Measurements from ENCODE around the gene LRRTM3.

The LRRTM3 gene

DNA sequence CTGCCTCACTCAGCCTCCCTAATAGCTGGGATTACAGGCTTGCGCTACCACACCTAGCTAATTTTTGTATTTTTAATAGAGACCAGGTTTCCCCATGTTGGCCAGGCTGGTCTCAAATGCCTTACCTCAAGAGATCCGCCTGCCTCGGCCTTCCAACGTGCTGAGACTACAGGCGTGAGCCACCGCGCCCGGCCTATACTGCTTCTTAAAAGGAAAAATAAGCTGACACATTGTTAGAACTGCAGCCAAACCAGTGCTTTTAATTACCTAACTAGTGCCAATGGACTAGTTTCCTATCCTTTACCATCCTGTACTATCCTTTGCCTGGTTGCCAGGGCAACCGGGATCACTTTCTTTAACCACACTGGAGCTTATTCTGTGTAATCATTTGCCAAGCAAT is 108.0 kb downstream of the LRRTM3 start:
- DNase-seq (ENCODE audit: low spot score) = no peak

DNA sequence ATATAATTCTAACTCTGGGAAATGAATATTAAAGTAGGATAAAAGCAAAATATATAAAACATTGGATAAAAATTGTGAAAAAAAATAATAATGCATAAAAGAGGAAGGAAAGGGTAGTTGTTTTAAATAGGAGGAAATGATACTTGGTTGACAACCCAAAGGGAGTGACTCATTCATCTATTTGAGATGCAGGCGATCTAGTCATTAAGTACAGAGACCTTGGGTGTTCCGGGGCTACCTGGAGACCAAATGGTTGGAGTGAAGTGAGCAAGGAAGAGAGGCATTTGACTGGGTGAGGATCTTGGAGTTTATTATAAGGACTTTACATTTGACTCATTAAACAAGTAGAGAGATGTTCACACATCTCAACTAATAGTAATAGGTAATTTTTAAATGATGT is 111.0 kb downstream of the LRRTM3 start:
- no peak for DNase-seq (ENCODE audit: low spot score)

DNA sequence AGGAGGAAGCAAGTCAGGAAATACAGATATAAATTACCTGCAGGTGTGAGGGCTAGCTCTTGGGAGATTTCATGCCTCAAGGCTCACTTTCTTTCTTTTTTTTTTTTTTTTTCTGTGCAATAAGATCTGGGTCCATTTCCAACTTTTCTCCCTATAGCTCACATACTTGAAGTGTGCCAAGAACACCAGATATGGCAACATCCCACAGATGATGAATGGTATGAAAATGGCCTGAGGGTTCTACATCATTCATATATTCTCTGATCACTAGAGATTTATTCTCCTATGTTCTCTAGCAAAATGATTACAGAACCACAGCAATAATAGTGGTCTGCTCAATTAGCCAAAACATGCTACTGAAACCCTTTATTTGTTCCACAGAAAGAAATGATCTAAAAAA is 117.2 kb downstream of the LRRTM3 start:
- DNase-seq (ENCODE audit: low spot score) = no peak

DNA sequence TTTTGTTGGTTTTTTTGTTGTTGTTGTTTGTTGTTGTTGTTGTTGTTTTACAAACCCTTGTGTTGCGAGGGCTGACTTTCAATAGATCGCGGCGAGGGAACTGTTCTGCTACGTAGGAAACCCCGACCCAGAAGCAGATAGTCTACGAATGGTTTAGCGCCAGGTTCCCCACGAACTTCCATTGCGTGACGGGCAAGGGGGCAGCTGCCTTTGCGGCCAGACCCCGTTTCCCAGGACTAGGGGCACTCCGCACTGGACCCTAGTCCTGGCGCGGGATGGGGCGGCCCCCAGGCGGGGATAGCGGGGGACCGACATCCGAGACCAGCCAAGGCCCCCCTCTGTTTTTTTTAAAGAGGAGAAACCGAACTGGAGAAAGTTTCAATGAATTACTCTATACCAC is 119.6 kb downstream of the LRRTM3 start:
- DNase-seq (ENCODE audit: low spot score) = no peak

DNA sequence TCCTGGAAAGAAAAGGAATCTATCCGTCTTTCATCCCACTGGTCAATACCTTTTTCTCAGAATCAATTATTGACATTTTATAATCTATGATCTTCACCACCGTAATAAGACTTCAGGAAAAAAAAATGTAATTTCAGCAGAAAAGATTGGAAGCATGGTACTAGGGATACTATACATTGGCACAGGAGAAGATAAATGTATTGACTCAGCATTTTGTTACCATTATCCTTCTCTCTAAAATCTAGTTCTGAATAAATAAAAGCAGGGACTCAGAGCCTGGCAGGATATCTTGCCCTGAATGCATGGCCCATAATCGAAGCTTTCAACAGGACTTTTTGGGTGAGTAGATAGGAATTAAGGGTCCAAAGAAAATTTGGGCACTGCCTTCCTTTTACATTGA is 120.7 kb downstream of the LRRTM3 start:
- no peak for DNase-seq (ENCODE audit: low spot score)

DNA sequence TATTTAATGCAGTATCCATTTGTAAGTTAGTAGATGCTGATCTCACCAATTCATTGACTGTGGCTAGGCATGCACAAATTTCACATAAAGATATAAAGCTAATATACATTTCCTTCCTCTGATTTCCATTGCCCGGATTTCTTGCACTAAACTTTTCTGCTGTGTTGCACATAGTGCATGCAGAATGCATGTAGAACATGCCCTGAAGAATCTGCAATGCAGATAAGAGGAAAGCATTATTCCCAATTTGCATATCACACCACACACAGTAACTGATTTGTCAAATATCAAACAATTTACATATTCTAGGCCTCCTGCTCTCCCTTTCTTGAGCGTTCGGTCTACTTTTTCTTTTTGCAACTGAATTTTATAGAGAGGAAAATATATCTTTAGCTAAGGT is 124.2 kb downstream of the LRRTM3 start:
- no peak for DNase-seq (ENCODE audit: low spot score)

DNA sequence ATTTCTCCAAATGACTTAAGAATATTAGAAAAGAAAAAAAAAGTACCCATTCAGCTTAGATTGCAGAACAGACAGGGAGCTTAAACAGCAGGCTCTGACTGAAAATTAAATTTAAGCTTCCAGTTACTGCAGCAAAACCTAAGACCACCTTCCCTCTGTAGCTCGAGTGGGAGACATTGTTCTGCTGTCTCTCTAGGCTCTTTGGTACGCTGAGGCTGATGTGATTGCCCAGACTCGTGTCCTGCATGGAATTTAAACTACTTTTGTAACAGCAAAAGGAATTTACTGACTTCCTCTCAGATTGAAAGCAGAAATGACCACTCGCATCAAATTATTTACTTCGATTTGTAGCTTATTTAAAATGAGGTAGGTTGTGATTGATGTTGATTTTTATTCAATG is 124.6 kb downstream of the LRRTM3 start:
- DNase-seq (ENCODE audit: low spot score) = no peak

DNA sequence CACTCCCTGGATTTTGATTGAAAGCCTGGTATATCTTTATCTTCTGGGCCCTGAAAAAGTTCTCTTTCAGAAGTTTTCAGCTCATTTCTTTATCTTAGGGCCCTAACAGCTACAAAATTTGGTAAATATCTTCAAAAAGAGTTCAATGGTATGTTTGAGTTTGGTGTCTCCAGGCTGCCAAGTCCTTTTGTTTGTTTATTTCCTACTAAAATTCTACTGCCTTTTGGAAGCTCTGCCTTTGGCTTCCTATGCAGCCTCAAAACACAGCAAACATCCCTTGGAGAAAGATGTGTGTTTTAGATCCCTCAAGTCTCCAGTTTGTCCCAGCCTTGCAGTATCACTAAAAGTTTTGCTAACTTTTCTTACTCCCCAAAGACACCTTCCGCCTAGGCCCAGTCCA is 146.8 kb downstream of the LRRTM3 start:
- no peak for DNase-seq (ENCODE audit: low spot score)

DNA sequence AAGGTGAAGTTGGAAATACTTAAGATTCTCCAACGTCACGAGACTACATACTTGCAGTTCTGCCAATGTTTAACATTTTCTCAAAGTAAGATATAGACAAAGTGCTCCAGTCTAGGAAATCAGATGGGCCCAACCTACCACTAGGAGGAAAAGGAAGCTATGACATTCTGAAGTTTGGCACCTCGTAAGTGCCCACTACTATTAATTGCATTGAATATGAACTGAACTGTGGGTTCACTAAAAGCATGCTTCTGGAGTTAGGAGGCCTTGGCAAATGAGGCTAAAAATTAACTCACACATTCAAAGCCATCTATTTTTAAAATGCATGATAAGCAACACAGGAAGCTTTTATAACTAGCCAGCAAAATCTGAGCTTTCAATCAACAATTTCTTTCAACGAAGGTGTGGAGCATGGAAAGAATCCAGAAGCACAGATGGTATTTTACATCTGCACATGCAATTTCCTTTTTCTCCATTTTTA is 149.7 kb downstream of the LRRTM3 start:
- no peak for DNase-seq (ENCODE audit: low spot score)

DNA sequence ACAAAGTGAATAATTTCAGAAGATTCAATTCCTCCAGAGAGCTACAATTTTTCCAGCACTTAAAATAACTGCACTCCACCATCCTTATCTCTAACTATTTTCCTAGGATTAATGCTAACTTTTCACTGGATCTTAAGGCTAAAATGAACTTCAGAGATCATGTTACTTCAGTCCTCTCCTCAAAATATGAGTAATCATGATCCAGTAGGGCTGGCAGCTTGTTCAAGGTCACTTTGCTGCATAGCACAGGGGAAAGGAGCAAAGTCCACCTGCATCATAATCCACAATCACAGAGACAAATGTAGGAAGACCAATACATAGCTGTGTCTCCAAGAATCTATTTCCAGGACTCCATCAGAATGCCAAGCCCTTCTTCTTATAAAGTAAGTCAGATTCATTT is 150.3 kb downstream of the LRRTM3 start:
- no peak for DNase-seq (ENCODE audit: low spot score)

DNA sequence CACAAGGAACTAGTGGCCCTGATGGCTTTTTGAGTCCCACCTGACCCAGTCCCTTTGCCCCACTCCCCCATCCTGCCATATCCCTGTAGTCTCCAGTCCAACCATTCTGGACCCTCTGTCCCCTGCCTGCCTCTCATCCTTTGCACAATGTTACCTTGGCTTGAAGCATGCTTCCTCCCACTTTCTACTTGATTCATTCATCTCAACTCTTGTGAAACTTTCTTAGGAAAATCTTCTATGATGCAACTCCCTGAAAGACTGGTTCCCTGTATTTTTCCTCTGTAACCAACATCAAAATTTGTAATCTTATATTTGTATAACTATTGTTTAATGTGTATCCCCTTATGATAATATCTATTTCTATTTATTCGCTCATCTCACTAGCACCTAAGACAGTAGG is 151.5 kb downstream of the LRRTM3 start:
- DNase-seq (ENCODE audit: low spot score) = no peak

DNA sequence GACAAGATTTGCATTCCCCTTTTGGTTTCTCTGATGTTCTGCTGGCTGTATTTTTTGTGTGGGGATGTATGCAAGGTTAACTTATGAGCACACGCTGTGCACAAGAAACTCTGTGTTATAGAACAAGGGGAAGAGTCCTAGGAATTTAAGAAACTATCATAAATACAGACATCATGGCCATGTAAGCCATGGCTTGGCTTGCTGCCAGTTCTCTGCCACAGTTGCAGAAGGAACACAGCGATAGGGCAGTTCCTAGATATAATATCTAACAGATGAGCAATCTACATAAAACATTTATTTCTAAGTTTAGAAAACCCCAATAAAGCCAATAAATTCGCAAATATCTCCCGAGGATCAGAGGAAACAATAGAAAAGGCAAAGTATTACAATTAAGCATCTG is 153.3 kb downstream of the LRRTM3 start:
- DNase-seq (ENCODE audit: low spot score) = no peak

DNA sequence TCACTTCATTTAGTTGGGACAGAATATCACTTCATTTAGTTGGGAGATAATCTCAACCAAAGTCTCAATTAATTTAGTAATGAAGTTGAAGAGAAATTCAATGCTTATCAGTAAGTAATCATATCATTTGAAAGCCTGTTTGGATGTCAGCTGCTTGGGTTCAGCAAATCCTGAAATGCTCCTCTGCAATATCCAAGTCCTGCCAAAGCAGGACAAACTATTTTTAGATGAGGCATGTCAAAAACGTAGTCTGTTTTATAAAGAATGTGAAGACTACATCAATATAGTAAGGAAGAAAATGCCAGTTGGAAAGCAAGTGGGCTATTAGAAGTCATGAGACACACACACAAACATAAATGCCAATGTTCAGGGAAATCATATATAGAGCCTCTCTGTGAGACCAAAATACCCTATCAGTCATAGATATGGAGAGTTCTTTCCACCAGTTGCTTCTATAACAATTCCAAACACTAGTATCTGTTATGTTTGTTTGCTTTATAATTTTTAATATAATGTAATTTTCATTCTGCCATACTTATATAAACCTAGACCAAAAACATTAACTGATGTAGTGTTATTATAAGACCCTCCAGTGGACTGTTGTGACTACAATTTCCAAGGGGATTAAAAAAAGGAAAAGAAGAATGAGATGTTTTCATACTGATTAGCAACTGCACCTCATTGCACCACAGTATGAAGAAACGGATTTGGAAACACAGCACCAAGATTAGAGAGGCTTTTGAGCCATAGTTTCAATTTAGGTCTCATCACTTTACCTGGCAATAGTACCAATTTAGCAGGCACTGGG is 160.7 kb downstream of the LRRTM3 start:
- DNase-seq (ENCODE audit: low spot score) = no peak

DNA sequence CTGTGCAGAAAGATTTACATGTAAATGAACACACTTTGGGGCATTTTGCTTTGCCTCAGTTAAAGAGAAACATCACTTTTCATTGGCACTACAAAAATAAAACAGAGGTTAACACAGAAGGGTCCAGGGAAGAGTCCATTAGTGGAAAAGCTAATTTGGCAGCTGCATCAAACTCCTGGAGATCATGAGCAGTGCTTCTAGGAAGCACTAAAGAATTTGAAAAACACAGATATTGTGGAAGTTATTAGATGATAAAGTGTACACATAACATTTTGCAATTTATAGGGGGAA is 161.2 kb downstream of the LRRTM3 start:
- no peak for DNase-seq (ENCODE audit: low spot score)

DNA sequence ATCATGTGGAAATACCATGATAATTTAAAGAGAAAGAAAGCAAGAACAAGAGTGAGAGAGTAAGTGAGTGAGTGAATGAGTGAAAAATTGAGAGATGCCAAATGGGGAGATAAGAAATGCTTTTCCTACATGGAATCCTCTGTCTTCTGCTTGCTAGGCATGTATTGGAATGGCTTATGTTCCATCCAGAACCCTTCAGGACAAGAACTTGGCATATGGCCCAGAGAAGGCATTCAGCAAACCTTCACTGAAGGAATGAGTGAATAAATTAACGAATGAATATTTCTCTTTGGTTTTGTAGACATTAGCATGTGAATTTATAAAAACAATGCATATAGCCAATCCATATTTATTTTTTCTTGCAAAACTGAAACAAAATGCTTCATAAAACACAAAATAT is 162.2 kb downstream of the LRRTM3 start:
- DNase-seq (ENCODE audit: low spot score) = no peak

DNA sequence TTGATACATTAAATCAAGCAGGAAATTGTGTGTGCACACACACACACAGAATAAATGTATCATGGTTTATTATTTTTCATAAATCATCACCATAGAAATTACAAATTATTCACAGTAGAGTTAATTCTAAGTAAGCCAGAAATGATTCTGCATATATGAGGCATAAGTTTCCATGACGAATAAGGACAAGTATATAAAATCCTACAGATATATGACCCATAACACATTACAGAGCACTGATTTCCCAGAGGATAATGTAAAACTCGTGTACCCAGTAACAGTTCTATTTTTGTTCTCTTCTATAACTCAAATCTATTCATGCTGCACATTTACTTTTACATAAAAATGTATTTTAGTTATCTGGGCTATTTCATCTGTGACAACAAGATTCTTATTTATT is 169.7 kb downstream of the LRRTM3 start:
- no peak for DNase-seq (ENCODE audit: low spot score)

DNA sequence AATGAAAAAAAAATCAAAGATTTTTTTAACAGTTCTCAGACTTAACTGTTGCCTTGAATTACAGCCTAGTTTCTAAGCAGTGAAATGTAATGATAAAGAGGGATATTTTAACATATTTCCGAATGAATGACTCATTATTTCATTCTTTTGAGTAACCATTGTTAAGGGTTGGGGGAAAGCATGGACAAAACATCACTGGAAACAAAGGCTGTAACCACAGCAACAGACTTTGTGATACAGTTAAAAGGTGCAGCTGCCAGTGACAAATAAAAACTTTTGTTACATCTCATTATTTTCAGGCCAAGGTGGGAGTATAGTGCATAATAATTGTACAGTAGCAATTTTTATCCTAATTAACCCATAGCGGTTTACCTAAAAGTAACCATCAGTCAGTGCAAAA is 172.6 kb downstream of the LRRTM3 start:
- no peak for DNase-seq (ENCODE audit: low spot score)

DNA sequence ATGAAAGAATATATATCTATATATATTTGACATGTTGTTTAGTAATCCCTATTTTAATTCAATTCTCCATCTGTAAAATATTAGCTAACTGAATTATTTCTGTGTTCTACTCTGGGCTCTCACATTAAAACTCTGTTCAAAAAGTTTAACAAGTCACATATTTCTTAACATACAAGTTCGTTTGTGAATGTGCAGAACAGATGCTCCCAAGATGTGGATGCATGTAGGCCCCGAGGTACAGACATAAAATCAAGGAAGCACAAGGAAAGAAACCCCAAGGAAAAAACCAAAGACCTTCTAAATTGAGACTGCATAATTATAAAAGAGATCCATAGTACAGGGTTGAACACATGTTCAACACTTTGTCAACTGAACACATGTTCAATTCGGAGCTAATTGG is 175.1 kb downstream of the LRRTM3 start:
- DNase-seq (ENCODE audit: low spot score) = no peak

DNA sequence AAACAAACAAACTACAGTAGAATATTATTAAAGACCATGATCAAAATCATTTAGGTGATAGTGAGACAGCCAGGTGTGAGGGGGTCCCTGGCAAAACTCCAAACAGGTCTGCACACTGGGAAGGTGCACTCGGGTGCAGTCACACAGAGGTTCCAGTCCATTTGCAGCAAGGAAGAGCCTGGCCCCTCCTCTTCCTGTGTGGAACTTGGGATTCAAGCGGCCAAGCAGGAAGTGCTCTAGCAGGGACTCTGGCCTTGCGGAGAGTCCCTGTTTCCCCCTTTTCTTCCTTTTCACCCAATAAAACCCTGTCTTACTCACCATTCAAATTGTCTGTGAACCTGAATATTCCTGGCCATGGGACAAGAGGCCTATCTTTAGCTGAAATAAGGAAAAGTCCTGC is 181.8 kb downstream of the LRRTM3 start:
- DNase-seq (ENCODE audit: low spot score) = no peak

DNA sequence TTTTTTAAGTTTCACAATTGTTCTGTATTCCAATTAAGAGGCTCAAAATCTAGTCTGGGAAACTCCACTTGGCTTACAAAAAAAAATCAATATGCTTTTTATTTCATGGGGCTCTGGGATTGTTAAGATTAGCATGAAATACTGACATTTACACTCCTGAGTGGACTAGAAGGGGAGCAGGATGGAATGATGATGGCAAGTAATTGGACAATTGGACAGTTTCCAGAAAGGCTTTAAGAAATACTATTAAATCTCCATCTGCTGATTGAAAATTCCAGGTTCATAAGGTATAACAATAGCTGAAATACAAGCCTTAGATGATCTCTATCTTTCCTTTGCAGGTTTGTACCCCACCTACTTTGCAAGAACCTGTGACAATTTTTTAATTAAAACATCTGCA is 184.4 kb downstream of the LRRTM3 start:
- no peak for DNase-seq (ENCODE audit: low spot score)

DNA sequence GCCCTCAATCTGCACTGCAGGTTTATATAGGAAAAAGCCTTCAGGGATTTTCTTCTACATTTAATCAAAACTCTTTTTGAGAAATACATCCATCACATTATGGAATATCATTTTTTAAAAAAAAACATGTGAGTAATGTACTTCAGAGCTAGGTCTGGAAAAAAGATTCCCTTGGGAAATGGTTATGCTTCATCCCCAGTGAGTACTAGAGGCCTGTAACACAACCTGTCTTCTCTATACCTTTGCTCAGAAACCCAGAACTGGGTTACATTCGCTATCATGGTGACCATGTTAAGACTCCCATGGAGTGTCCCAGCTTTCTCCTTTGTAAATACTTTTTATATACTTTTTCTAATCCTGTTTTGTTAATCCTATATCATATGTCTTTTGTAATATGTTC is 186.9 kb downstream of the LRRTM3 start:
- no peak for DNase-seq (ENCODE audit: low spot score)

DNA sequence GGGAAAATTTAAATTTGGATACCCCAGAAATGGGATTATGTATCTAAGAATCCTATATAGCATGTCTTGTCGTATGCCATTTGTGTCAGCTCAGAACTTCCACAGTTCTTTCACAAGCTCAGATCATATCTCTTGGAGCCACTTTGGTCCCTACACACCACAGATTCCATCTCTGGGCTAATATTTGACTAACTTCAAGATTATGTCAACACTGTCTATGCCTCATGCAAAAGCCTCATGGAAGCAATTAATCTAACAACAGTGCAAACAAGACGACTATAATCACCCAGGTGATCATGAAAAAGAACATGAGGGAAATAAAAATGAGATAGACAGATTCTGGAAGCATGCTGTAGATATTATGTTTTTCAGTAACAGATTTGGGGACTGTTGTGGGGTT is 189.1 kb downstream of the LRRTM3 start:
- no peak for DNase-seq (ENCODE audit: low spot score)

DNA sequence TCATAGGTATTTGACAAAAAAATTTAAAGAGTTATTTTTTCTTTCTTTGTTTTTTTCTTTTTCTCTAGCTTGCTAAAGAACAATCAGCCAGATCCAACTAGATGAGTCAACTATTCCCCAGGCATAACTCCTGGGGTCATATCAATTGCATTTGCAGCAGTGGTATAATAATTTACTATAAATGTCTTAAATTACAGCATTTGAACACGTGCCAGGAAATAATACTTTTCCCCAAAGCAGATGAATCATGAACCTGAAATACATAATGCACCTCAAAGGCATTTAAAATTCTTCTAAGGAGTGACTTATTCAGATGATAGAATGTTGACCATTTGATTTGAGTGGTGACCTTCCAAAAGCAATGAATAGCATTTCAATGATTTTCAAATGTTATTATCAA is 190.1 kb downstream of the LRRTM3 start:
- no peak for DNase-seq (ENCODE audit: low spot score)

DNA sequence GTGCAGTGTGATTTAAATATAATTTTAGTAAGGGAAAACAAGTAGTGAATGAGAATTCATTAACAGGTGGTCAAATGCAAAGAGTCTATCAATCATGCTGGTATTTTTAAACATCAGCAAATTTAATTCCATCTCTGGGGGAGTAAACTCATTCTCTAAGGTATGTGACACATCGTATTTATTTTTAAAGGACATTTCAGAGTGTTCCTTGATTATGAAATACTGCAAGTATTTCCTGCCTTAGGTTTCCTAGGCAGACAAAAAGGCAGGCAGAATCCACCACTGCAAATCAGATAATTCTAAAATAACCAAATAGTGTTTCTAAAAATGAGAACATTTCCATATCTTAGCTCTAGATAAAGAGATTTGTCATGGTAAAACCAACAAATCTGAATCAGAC is 193.8 kb downstream of the LRRTM3 start:
- no peak for DNase-seq (ENCODE audit: low spot score)

DNA sequence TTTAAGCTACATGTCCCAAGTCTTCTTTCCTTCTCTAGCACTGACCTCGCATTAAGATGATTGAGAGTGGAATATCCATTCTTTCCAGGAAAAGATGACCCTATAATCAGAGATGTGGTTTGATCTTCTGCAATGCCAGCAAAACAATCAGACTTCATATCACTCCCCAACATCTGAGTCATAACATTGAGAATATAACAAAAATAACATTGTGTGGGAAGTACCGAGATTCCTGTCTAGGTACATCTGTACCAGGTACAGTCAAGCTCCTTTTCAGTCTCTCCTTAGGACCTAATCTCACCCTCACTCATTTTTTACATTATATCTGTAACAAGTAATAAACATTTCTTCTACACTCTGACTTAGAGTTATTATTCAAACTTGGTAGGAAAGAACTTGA is 201.6 kb downstream of the LRRTM3 start:
- DNase-seq (ENCODE audit: low spot score) = no peak

Data from CD4-positive, alpha-beta T cell treated with Interleukin-2 at 100 ng/mL for 4 hours (primary cell).